HG02981 (cell line): Measurements from ENCODE around the gene ABCG1.

ENCODE experiments used
- ATAC-seq: cut with Tn5 transposase; IDR thresholded peaks from one replicate; pipeline ENCODE4 v1.9.1; 2021; ENCODE audit warnings: mild to moderate bottlenecking, moderate library complexity; ENCODE audit not compliant: unreplicated experiment

Gene ABCG1

GRCh38 chr21:42191696-42192595 is 27.0 kb upstream of the ABCG1 start:
- no peak for ATAC-seq

- no peak for ATAC-seq
These were observed 25.7 kb upstream of the ABCG1 start for GRCh38 chr21:42193131-42193671.

DNA sequence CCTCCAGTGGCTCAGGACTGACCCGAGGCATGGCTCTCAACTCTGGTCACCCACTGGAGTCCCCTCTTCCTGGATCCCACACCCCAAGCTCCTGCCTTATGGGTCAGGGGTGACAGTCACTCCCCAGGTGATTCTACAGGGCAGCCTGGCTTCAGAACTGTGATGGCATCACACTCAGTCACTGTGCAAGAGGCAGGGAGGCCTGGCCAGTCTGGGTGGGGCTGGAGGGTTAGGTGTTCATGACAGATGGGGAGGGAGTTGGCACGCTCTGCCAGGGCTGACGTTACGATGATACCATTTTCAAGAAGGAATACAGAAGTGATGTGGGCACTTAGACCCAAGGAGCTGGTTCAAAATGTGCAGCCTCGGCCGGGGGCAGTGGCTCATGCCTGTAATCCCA is 25.2 kb upstream of the ABCG1 start:
- no peak for ATAC-seq

DNA sequence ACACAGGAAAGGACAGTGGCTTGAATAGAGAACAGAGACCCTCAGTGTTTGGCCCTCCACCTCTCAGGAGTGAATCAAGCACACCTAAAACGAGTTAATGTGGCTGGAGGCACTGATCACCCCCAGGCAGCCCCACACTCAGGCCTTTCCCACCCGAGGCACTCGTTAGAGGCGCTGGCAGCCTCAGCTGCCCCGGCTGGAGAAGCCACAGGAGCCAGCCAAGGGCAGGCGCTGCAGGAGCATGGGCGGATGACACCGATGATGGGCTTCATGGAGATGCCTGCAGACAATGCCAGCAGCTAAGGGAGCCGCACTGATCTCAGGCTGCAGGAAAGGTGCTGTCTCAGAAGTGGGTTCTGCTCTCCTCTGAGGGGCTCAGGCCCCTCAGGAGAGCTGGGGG is 24.1 kb upstream of the ABCG1 start:
- no peak for ATAC-seq

DNA sequence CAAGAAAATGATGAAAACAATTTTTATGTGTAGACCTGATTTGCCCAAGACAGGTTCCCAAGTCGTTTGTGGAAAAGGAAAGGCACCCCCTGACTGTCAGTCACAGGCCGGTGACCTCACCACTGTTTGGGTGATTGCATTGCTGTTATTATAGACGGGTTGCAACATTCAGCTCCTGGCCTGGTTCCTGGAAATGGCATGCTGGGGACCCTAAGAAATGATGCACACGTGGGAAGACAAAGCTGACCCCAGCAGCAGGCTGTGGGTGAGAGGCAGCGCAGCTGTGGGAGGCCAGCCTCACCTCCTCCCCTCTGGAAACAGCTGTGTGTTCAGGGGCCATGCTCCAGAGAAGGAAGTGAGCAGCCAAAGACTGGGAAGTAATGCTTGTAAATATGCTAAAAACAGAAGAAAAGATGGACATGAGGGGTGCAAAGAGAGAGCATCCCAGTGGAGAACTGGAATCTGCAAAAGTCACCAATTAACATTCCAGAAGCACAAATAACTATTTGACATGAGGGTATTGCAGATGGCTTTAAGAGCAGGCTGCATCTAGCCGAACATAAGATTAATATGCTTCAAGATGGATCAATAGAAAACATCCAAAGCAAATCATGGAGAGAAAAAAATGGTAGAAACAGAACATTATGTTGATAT is 23.4 kb upstream of the ABCG1 start:
- no peak for ATAC-seq

- ATAC-seq: no peak
These were observed 19.7 kb upstream of the ABCG1 start for GRCh38 chr21:42198929-42199867.

- ATAC-seq: no peak
These were observed 19.0 kb upstream of the ABCG1 start for GRCh38 chr21:42199868-42200463.

- no peak for ATAC-seq
These were observed 17.9 kb upstream of the ABCG1 start for GRCh38 chr21:42200906-42201614.

- no peak for ATAC-seq
These were observed 17.3 kb upstream of the ABCG1 start for GRCh38 chr21:42201615-42202161.

GRCh38 chr21:42202321-42202720 is 16.6 kb upstream of the ABCG1 start:
- ATAC-seq: no peak

- ATAC-seq: no peak
These were observed 15.6 kb upstream of the ABCG1 start for GRCh38 chr21:42203321-42203720.

DNA sequence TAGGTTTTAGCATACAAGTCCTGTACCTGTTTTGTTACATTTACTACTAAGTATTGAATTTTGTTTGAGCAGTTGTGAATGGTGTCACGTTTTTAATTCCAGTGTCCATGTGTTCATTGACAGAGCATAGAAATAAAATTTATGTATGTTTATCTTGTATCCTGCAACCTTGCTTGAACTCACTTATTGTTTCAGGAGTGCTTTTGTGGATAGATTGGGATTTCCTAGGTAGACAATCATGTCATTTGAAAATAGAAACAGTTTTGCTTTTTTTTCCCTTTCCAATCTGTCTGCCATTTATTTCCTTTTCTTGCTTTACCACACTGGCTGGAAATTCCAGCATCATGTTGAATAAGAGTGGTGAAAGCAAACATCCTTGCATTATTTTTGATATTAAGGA is 15.0 kb upstream of the ABCG1 start:
- no peak for ATAC-seq

DNA sequence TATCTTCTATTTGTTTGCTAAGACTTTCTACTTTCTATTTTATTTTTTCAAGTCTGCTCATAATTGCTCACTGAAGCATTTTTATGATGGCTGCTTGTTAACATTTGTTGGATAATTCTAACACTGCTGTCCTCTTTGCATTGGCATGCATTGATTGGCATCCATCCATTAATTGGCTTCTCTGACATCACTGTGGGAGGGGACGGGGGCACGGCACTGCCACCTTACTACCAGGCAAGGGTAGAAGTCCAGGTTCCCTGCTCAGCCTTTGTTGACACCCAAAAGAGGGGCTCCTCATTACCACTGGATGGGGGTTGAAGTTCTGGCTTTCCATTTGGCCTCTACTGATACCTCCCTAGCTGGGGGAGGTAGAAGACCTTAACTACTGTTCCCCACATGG is 11.5 kb upstream of the ABCG1 start:
- no peak for ATAC-seq

DNA sequence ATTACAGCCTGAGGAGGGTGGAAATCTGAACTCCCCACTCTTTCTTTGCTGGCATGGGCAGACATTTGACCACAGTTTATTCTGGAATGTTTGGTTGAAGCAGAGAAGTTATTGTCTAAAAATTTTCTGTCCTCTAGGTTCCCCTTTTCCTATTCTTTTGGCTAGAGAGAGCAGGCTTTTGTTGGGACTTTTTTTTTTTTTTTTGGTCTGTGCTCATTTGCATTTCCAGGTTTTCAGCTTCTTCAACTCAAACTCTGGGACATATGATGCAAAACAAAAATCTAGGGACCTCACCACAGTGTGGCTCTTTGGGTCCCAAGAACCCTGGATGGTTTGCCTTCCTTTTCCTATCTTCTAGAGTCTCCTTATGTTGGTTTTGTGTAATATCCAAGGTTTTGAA is 10.9 kb upstream of the ABCG1 start:
- ATAC-seq: no peak

DNA sequence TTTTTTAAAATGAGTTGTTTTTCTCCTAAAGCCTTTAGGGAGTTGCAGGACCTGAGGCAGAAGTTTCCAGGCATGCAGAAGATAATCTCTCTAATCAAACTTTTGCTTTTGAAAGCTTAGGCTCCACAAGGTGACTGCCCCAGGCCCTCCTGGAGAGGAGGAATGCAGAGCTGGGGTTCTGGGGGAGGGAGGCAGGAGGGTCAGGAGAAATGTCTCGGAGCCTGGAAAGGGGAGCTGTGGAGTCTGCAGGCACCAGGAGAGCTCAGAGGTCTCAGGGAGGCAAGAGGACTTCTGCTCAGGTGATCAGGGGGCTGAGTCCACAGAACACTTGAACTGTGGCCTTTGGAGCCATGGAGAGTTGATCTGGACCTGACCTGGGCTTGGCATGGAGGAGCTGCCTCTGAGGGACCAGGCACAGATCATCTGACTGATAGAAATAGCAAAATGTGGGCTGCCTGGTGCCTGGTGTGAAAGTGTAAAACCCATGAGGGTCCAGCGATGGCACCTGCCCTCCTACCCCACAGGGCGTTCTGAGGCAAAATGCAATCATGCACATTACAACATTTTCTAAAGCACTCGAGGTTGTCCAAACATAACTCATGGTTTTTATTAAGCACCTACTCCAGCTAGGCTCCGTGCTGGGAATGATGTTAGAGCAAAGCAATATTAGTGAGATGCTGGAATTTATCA is 10.0 kb upstream of the ABCG1 start:
- no peak for ATAC-seq

- no peak for ATAC-seq
These were observed 9.0 kb upstream of the ABCG1 start for GRCh38 chr21:42209801-42210479.

GRCh38 chr21:42212266-42212665 is 6.7 kb upstream of the ABCG1 start:
- no peak for ATAC-seq

- ATAC-seq: no peak
These were observed 5.7 kb upstream of the ABCG1 start for GRCh38 chr21:42213082-42213774.
